ENCODE results near the gene PHF12. TPM values are rescaled to one million over a fixed set of nuclear protein-coding genes. Genes with fewer than 3 reads are reported as not detected.
A peak's percentile ranks its signal among the peaks of the same experiment; 100 is the strongest.

The PHF12 gene
- total RNA-seq, 4 donors from 2014 or later = 27.8 to 44.5 (median 36.7) TPM

- no peaks in the 10 kb centered on the region for H3K9me3 ChIP-seq
- H3K4me3 ChIP-seq = no peak overlapping the region
- no peak for DNase-seq (ENCODE audit: extremely low spot score)
- no peak overlapping the region for H3K27ac ChIP-seq (replicated peaks in 1 of 4)
- H3K4me1 ChIP-seq = peaks cover 83 to 95% (median 85%) of the 10 kb centered on the region in 4 donors
- no peaks in the 10 kb centered on the region for H3K27me3 ChIP-seq
- 90% methylated on average over 1 of the region's 1 CpG for WGBS
- intact Hi-C loops (cut with DNase I) = loop anchor here (10.0 kb wide), 1 partner anchor 46 kb away; the partner anchor contains the start of gene FLOT2
- H3K36me3 ChIP-seq = peaks cover 0 to 6% (median 0%) of the 10 kb centered on the region in 4 donors
- no peak for TF ChIP-seq EP300 (IDR thresholded peaks at IDR 0.05)
- no peak for TF ChIP-seq POLR2A (IDR thresholded peaks at IDR 0.05; ENCODE audit: low read depth)
- TF ChIP-seq POLR2AphosphoS5 (IDR thresholded peaks at IDR 0.05) = no peak
- TF ChIP-seq CTCF (IDR thresholded peaks at IDR 0.05) = no peak
Measured at GRCh38 chr17:28941251-28941650, 10.1 kb downstream of the PHF12 start.

GRCh38 chr17:28940675-28941074, 10.6 kb downstream of the PHF12 start:
- TF ChIP-seq CTCF (IDR thresholded peaks at IDR 0.05) = no peak
- TF ChIP-seq POLR2AphosphoS5 (IDR thresholded peaks at IDR 0.05) = no peak
- TF ChIP-seq POLR2A (IDR thresholded peaks at IDR 0.05; ENCODE audit: low read depth) = no peak
- no peak for TF ChIP-seq EP300 (IDR thresholded peaks at IDR 0.05)
- H3K36me3 ChIP-seq = peaks cover 0 to 6% (median 0%) of the 10 kb centered on the region in 4 donors
- H3K27me3 ChIP-seq = no peaks in the 10 kb centered on the region
- H3K4me3 ChIP-seq = no peak overlapping the region
- 42% methylated on average over 3 of the region's 3 CpGs for WGBS
- no peaks in the 10 kb centered on the region for H3K9me3 ChIP-seq
- no peak for DNase-seq (ENCODE audit: extremely low spot score)
- H3K27ac ChIP-seq (replicated peaks in 1 of 4) = no peak overlapping the region
- H3K4me1 ChIP-seq = peaks cover 83 to 95% (median 85%) of the 10 kb centered on the region in 4 donors
- intact Hi-C loops (cut with DNase I) = loop anchor here (10.0 kb wide), 1 partner anchor 46 kb away; the partner anchor contains the start of gene FLOT2

- Histone ChIP-seq H3K36me3 (peaks cover 0 to 6% (median 0%) of the 10 kb centered on the region in 4 donors), H3K9me3 (no peaks in the 10 kb centered on the region), H3K4me3 (no peak overlapping the region), H3K4me1 (peaks cover 83 to 95% (median 85%) of the 10 kb centered on the region in 4 donors), H3K27me3 (no peaks in the 10 kb centered on the region), H3K27ac (replicated peaks in 1 of 4) (peak overlapping the region in 1 of 4 donors; percentile 24)
- TF ChIP-seq POLR2A (IDR thresholded peaks at IDR 0.05; ENCODE audit: low read depth) (no peak), POLR2AphosphoS5 (IDR thresholded peaks at IDR 0.05) (no peak), EP300 (IDR thresholded peaks at IDR 0.05) (no peak), CTCF (IDR thresholded peaks at IDR 0.05) (no peak)
- intact Hi-C loops (cut with DNase I) = loop anchor here (10.0 kb wide), 1 partner anchor 45 kb away; the partner anchor contains the start of gene FLOT2
- no peak for DNase-seq (ENCODE audit: extremely low spot score)
- WGBS = 50% methylated on average over 3 of the region's 3 CpGs
Measured at GRCh38 chr17:28940142-28940541, 11.2 kb downstream of the PHF12 start.

- Histone ChIP-seq H3K27ac (replicated peaks in 1 of 4) (peak overlapping the region in 1 of 4 donors; percentile 35), H3K36me3 (peaks cover 0 to 6% (median 0%) of the 10 kb centered on the region in 4 donors), H3K27me3 (no peaks in the 10 kb centered on the region), H3K4me3 (no peak overlapping the region), H3K4me1 (peaks cover 73 to 87% (median 76%) of the 10 kb centered on the region in 4 donors), H3K9me3 (no peaks in the 10 kb centered on the region)
- no peak for TF ChIP-seq POLR2A (IDR thresholded peaks at IDR 0.05; ENCODE audit: low read depth)
- no peak for TF ChIP-seq CTCF (IDR thresholded peaks at IDR 0.05)
- no peak for TF ChIP-seq POLR2AphosphoS5 (IDR thresholded peaks at IDR 0.05)
- TF ChIP-seq EP300 (IDR thresholded peaks at IDR 0.05) = no peak
- intact Hi-C loops (cut with DNase I) = no loop called here
- no peak for DNase-seq (ENCODE audit: extremely low spot score)
Measured at GRCh38 chr17:28938552-28938951, 12.8 kb downstream of the PHF12 start.
